Lung microvascular endothelial cell (primary cell): ENCODE results near the gene MRPL55. TPM values are rescaled to one million over a fixed set of nuclear protein-coding genes. Genes with fewer than 3 reads are reported as not detected.
"Not testable (repeated sequence)": the region's sequence is repeated elsewhere in the genome, so short reads cannot be mapped to it uniquely, and the experiment has no call there.

Experiments used
- DNase-seq, 2 donors: peaks; one replicate each; pipeline versions ENCODE4 v3.0.0 to v3.0.0-alpha.2; 2010; ENCODE audit warnings: low read depth in 2 of 2
- total RNA-seq: library from RNA; depleted of rRNA; stranded (reverse); fragments of >200 nt; gene quantifications from 2 replicates; pipeline ENCODE4 v1.2.1, GENCODE V29; 2014

The MRPL55 gene
- total RNA-seq, 1 donor from 2014 or later: 47.4 TPM

- DNase-seq: no peak
These were observed 14.4 kb upstream of the MRPL55 start for GRCh38 chr1:228123505-228123904.

GRCh38 chr1:228122921-228123441, 13.9 kb upstream of the MRPL55 start:
- no peak for DNase-seq

GRCh38 chr1:228120857-228121489, 11.9 kb upstream of the MRPL55 start:
- DNase-seq: no peak

GRCh38 chr1:228120351-228120750, 11.3 kb upstream of the MRPL55 start:
- no peak for DNase-seq

GRCh38 chr1:228118040-228118439, 8.9 kb upstream of the MRPL55 start:
- DNase-seq: no peak

- DNase-seq: no peak
These were observed 8.2 kb upstream of the MRPL55 start for GRCh38 chr1:228117335-228117734.

- no peak for DNase-seq
These were observed 5.7 kb upstream of the MRPL55 start for GRCh38 chr1:228114827-228115226.

GRCh38 chr1:228112617-228113016, 3.5 kb upstream of the MRPL55 start:
- DNase-seq: no peak

- no peak for DNase-seq
These were observed 3.1 kb upstream of the MRPL55 start for GRCh38 chr1:228112167-228112566.

GRCh38 chr1:228111315-228111714, 2.2 kb upstream of the MRPL55 start:
- not testable (repeated sequence) for DNase-seq

- DNase-seq: no peak
These were observed 1.5 kb upstream of the MRPL55 start for GRCh38 chr1:228110556-228110955.

GRCh38 chr1:228109962-228110488, 926 bp upstream of the MRPL55 start:
- DNase-seq: peak; percentile 36 to 83

- DNase-seq: no peak
These were observed 392 bp downstream of the MRPL55 start for GRCh38 chr1:228108742-228109072.

- DNase-seq: no peak
These were observed 926 bp downstream of the MRPL55 start for GRCh38 chr1:228108055-228108690.

GRCh38 chr1:228107636-228108035, 1.5 kb downstream of the MRPL55 start:
- DNase-seq: no peak

GRCh38 chr1:228106800-228107054, 2.4 kb downstream of the MRPL55 start:
- no peak for DNase-seq

GRCh38 chr1:228105996-228106799, 2.9 kb downstream of the MRPL55 start:
- no peak for DNase-seq

GRCh38 chr1:228105270-228105995, 3.7 kb downstream of the MRPL55 start:
- DNase-seq: no peak

- no peak for DNase-seq
These were observed 4.4 kb downstream of the MRPL55 start for GRCh38 chr1:228104526-228105269.

GRCh38 chr1:228102791-228103620, 6.1 kb downstream of the MRPL55 start, which contains the start of gene C1orf35:
Gene C1orf35, minus strand, starts transcription at chr1:228103325. Its CDS starts 98 bp downstream, at chr1:228103227.
- DNase-seq: peak; percentile 94 to 96
